Tibial nerve (tissue), 4 donors: ENCODE measurements around the gene AFAP1L1. TPM values are rescaled to one million over a fixed set of nuclear protein-coding genes. Genes with fewer than 3 reads are reported as not detected.
A peak's percentile ranks its signal among the peaks of the same experiment; 100 is the strongest.

Experiments
- DNase-seq, 2 donors: peaks; one replicate each; pipeline ENCODE4 v3.0.0-alpha.2; 2019; ENCODE audit warnings: low spot score in 2 of 2
- H3K27ac ChIP-seq, 4 donors: fragments of 200-600 bp; sonication (generic) in 3 of 4; one replicate each; pipeline ENCODE4 v1.5.1; 2017 to 2019; ENCODE audit warnings: mild to moderate bottlenecking in 1 of 4
- H3K27me3 ChIP-seq, 2 donors: fragments of 200-600 bp; sonication (generic) in 1 of 2; one replicate each; pipeline versions ENCODE4 v1.5.1 to v1.6.0; 2017 to 2019
- H3K36me3 ChIP-seq, 3 donors: fragments of 200-600 bp; sonication (generic); one replicate each; pipeline ENCODE4 v1.5.1; 2018 to 2019
- H3K4me1 ChIP-seq, 4 donors: fragments of 200-600 bp; sonication (generic) in 3 of 4; one replicate each; pipeline ENCODE4 v1.5.1; 2017 to 2019
- H3K4me3 ChIP-seq, 4 donors: fragments of 200-600 bp; sonication (generic) in 3 of 4; one replicate each; pipeline ENCODE4 v1.5.1; 2017 to 2019; ENCODE audit warnings: mild to moderate bottlenecking in 1 of 4, moderate library complexity in 1 of 4
- H3K9me3 ChIP-seq, 4 donors: fragments of 200-600 bp; sonication (generic) in 3 of 4; one replicate each; pipeline ENCODE4 v1.5.1; 2017 to 2019
- CTCF ChIP-seq, 5 experiments: fragments of 200-600 bp in 3 of 5; fragments of 450-650 bp in 2 of 5; sonication (generic) in 3 of 5; IDR thresholded peaks; one replicate each; pipeline ENCODE4 v1.5.1; 2016 to 2019; ENCODE audit warnings: antibody characterized with exemption in 5 of 5, mild to moderate bottlenecking in 3 of 5, moderate library complexity in 2 of 5
- EP300 ChIP-seq, 2 donors: sonication (generic); formaldehyde crosslinking; IDR thresholded peaks; one replicate each; pipeline ENCODE4 v1.6.1; 2017; ENCODE audit warnings: antibody characterized with exemption in 2 of 2, mild to moderate bottlenecking in 1 of 2
- POLR2A ChIP-seq, 2 donors: fragments of 450-650 bp; IDR thresholded peaks; one replicate each; pipeline ENCODE4 v1.6.1; 2017; ENCODE audit warnings: antibody characterized with exemption in 2 of 2, mild to moderate bottlenecking in 2 of 2, moderate library complexity in 2 of 2
- WGBS, 2 donors: methylation state at CpG; one replicate each; pipeline ENCODE4 v1.1.5; 2018; 5-methylcytosine and 5-hydroxymethylcytosine counted together
- total RNA-seq, 4 donors: library from RNA; depleted of rRNA; stranded (reverse); fragments of >200 nt; gene quantifications; one replicate each; pipeline ENCODE4 v1.1.0, GENCODE V29; 2016

Gene AFAP1L1
- total RNA-seq, 4 donors from 2014 or later = 40.8 to 93.5 (median 91.6) TPM

- Histone ChIP-seq H3K9me3 (no peaks in the 10 kb centered on the region), H3K27me3 (no peaks in the 10 kb centered on the region), H3K4me1 (peaks cover 0 to 74% (median 10%) of the 10 kb centered on the region in 4 donors), H3K4me3 (no peak overlapping the region), H3K27ac (peak overlapping the region; percentile 24 to 81 (median 58)), H3K36me3 (no peaks in the 10 kb centered on the region)
- 85 to 87% methylated on average over 1 of the region's 1 CpG for WGBS, 2 donors
- no peak for DNase-seq
- TF ChIP-seq EP300 (IDR thresholded peaks at IDR 0.05) (no peak), POLR2A (IDR thresholded peaks at IDR 0.05) (no peak), CTCF (IDR thresholded peaks at IDR 0.05) (no peak)
Observed at GRCh38 chr5:149285153-149285552, 13.5 kb downstream of the AFAP1L1 start.

GRCh38 chr5:149288436-149288835 is 16.8 kb downstream of the AFAP1L1 start:
- WGBS, 2 donors = 48 to 51% methylated on average over 8 of the region's 8 CpGs

DNA sequence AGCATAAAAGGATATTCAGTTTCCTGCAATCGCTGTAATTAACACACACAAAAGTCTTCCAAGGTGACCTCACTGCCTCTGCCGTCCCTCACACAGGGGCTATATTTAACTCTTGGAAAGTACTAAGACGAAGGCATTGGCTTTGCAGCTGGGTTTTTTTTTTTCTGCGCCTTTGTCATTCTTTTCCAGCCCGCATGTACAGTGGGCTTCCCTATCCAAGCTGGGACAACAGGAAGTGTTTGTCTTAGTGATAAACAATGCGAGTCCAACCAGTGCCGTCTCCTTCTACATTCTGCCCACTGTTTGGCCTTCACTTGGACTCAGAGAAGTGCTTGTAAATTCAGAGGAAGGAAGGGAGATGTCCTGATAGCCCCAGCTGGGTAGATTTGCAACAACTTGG is 17.6 kb downstream of the AFAP1L1 start:
- WGBS, 2 donors = 16 to 17% methylated on average over 7 of the region's 7 CpGs
- Histone ChIP-seq H3K9me3 (no peaks in the 10 kb centered on the region), H3K4me3 (no peak overlapping the region), H3K36me3 (no peaks in the 10 kb centered on the region), H3K27me3 (no peaks in the 10 kb centered on the region), H3K4me1 (peaks cover 0 to 38% (median 10%) of the 10 kb centered on the region in 4 donors), H3K27ac (peak overlapping the region in 2 of 4 donors; percentile 39 to 73)
- TF ChIP-seq EP300 (IDR thresholded peaks at IDR 0.05) (peak in 1 of 2 donors; percentile 6), CTCF (IDR thresholded peaks at IDR 0.05) (no peak)
- DNase-seq = no peak

More at GRCh38 chr5:149288436-149288835, 16.8 kb downstream of the AFAP1L1 start:
- Histone ChIP-seq H3K9me3 (no peaks in the 10 kb centered on the region), H3K4me1 (peaks cover 0 to 47% (median 10%) of the 10 kb centered on the region in 4 donors), H3K27ac (peak overlapping the region; percentile 17 to 78 (median 48)), H3K27me3 (no peaks in the 10 kb centered on the region), H3K4me3 (no peak overlapping the region), H3K36me3 (no peaks in the 10 kb centered on the region)
- TF ChIP-seq POLR2A (IDR thresholded peaks at IDR 0.05) (no peak), EP300 (IDR thresholded peaks at IDR 0.05) (peak in 1 of 2 donors; percentile 22)
- DNase-seq = no peak

DNA sequence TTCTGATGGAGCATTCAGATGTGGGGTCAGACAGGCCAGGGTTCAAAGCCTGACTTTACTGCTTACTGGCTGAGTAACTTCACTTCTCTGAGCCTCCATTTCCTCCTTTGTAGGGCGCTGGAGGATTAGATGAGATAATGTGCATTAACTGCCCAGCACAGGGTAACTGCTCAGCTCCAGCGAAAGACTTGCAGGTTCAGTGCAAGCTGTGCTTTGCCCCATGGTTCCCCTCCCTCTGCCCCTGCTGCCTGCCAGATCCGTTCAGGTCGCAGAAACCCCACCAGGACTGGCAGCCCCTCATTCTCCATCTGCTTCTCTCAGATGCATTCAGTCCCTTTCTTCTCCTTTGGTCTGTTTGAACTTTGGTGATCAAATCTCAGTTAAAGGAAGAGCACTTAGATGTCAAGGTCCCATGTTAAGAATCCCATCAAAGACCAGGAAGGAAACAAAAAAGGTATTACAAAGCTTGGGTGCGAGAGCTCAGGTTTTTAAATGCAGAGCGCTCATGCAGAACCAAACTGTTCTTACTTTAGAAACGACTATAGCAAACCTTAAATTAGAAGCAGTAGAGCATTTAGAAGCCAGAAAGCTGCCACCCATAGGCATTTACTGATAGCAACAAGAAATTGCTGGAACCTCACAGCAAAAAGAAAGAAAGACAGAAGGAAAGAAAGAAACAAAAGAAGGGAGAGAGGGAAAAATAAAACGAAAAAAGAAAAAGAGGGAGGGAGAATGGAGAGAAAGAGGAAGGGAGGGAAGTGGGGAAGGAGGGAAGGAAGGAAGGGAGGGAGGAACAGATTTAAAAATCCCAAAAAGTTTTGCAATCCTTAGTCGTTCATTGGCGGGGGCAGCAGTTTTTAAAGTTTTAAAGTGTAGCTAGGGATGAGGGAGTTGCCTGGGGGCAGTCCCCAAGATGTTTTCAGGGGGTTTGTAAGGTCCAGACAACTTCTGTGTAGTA is 23.5 kb downstream of the AFAP1L1 start:
- Histone ChIP-seq H3K27ac (no peak overlapping the region), H3K4me1 (peaks cover 0 to 42% (median 2%) of the 10 kb centered on the region in 4 donors)
- WGBS, 2 donors = 61 to 66% methylated on average over 10 of the region's 10 CpGs

More for the DNA sequence above, 23.5 kb downstream of the AFAP1L1 start:
- TF ChIP-seq CTCF (IDR thresholded peaks at IDR 0.05) (no peak), EP300 (IDR thresholded peaks at IDR 0.05) (no peak), POLR2A (IDR thresholded peaks at IDR 0.05) (no peak)
- peaks cover 0 to 13% (median 0%) of the 10 kb centered on the region in 3 donors for H3K36me3 ChIP-seq
- H3K9me3 ChIP-seq = no peaks in the 10 kb centered on the region
- no peak overlapping the region for H3K4me3 ChIP-seq
- no peak for DNase-seq
- H3K27me3 ChIP-seq = no peaks in the 10 kb centered on the region
